Endodermal cell (in vitro differentiated cells): ENCODE measurements around the gene TMPRSS9. TPM values are rescaled to one million over a fixed set of nuclear protein-coding genes. Genes with fewer than 3 reads are reported as not detected.

Experiments used
- DNase-seq: peaks from one replicate; pipeline ENCODE4 v3.0.0-alpha.2; 2017
- H3K27ac ChIP-seq: 2 replicates; pipeline ENCODE4 v1.5.1; 2013; ENCODE audit warnings: mild to moderate bottlenecking, low read depth, low read length, moderate library complexity
- H3K27me3 ChIP-seq: 2 replicates; pipeline ENCODE4 v1.6.1; 2013; ENCODE audit warnings: mild to moderate bottlenecking, low read length, moderate library complexity; ENCODE audit not compliant: insufficient read depth, control insufficient read depth, poor library complexity, severe bottlenecking
- H3K36me3 ChIP-seq: 2 replicates; pipeline ENCODE4 v1.7.0; 2013; ENCODE audit warnings: mild to moderate bottlenecking, low read length, moderate library complexity; ENCODE audit not compliant: control insufficient read depth, insufficient read depth
- H3K4me1 ChIP-seq: one replicate; pipeline ENCODE4 v1.7.0; 2013; ENCODE audit warnings: low read length; ENCODE audit not compliant: control insufficient read depth, insufficient read depth
- H3K4me3 ChIP-seq: 2 replicates; pipeline ENCODE4 v1.5.1; 2013; ENCODE audit warnings: mild to moderate bottlenecking, low read length, moderate library complexity
- H3K9ac ChIP-seq: 2 replicates; pipeline ENCODE4 v1.6.1; 2013; ENCODE audit warnings: mild to moderate bottlenecking, low read length, moderate library complexity; ENCODE audit not compliant: poor library complexity, severe bottlenecking; ENCODE audit errors: extremely low read depth
- H3K9me3 ChIP-seq: 2 replicates; pipeline ENCODE4 v1.6.1; 2013; ENCODE audit warnings: mild to moderate bottlenecking, low read length, moderate library complexity; ENCODE audit not compliant: control insufficient read depth
- H3K27ac Mint-ChIP-seq: 2 replicates; pipeline ENCODE4 v1.8.0; 2020; ENCODE audit warnings: mixed read lengths
- H3K27me3 Mint-ChIP-seq: 2 replicates; pipeline ENCODE4 v1.8.0; 2021; ENCODE audit warnings: mild to moderate bottlenecking, mixed read lengths; ENCODE audit not compliant: insufficient read depth
- H3K36me3 Mint-ChIP-seq: 2 replicates; pipeline ENCODE4 v1.8.0; 2020; ENCODE audit warnings: low read depth, mixed read lengths
- H3K4me1 Mint-ChIP-seq: 2 replicates; pipeline ENCODE4 v1.8.0; 2020; ENCODE audit warnings: mixed read lengths
- H3K4me3 Mint-ChIP-seq: 2 replicates; pipeline ENCODE4 v1.8.0; 2020; ENCODE audit warnings: mild to moderate bottlenecking, moderate library complexity, mixed read lengths
- H3K9me3 Mint-ChIP-seq: 2 replicates; pipeline ENCODE4 v1.8.0; 2020; ENCODE audit warnings: mild to moderate bottlenecking, mixed read lengths
- WGBS, 2 experiments: methylation state at CpG; one replicate each; pipeline versions ENCODE4 v1.1.5 to v1.1.7; 2013; ENCODE audit warnings: missing lambda C conversion rate in 2 of 2, mixed read lengths in 1 of 2; ENCODE audit not compliant: insufficient coverage in 1 of 2, insufficient read length in 1 of 2; 5-methylcytosine and 5-hydroxymethylcytosine counted together
- total RNA-seq, 2 donors: library from RNA; stranded (reverse); fragmentation: NEBNext Ultra II Directional in 1 of 2; extraction: Animal tissue kit (Norgen Biotek cat#: 25700) in 1 of 2; gene quantifications; 2 replicates in 1 of 2; 3 replicates in 1 of 2; pipeline ENCODE4 v1.2.1, GENCODE V29; 2021
- TF ChIP-seq, protein P1 (sequence below): fragments of 200-600 bp; sonication (generic); conservative IDR thresholded peaks from 2 replicates; pipeline ENCODE4 v1.5.0; 2021; ENCODE audit warnings: antibody characterized with exemption, mild to moderate bottlenecking

TMPRSS9 gene
- total RNA-seq, 2 donors from 2014 or later: 0.73 to 1.2 TPM

- H3K4me3 Mint-ChIP-seq: no peak overlapping the region
- 91 to 94% methylated on average over 9 to 18 of the region's 18 CpGs for WGBS, 2 experiments
- no peak for DNase-seq
- peaks cover 12% of the 10 kb centered on the region for H3K36me3 Mint-ChIP-seq
- no peaks in the 10 kb centered on the region for H3K9me3 Mint-ChIP-seq
- H3K27me3 Mint-ChIP-seq: no peaks in the 10 kb centered on the region
- H3K4me1 Mint-ChIP-seq: peaks cover 8% of the 10 kb centered on the region
- H3K27me3 ChIP-seq: no peaks in the 10 kb centered on the region
- H3K4me1 ChIP-seq: no peaks in the 10 kb centered on the region
- H3K9me3 ChIP-seq: no peaks in the 10 kb centered on the region
- H3K4me3 ChIP-seq: no peak overlapping the region
- H3K27ac Mint-ChIP-seq: no peak overlapping the region
- peaks cover 22% of the 10 kb centered on the region for H3K36me3 ChIP-seq
- TF ChIP-seq, protein P1, sequence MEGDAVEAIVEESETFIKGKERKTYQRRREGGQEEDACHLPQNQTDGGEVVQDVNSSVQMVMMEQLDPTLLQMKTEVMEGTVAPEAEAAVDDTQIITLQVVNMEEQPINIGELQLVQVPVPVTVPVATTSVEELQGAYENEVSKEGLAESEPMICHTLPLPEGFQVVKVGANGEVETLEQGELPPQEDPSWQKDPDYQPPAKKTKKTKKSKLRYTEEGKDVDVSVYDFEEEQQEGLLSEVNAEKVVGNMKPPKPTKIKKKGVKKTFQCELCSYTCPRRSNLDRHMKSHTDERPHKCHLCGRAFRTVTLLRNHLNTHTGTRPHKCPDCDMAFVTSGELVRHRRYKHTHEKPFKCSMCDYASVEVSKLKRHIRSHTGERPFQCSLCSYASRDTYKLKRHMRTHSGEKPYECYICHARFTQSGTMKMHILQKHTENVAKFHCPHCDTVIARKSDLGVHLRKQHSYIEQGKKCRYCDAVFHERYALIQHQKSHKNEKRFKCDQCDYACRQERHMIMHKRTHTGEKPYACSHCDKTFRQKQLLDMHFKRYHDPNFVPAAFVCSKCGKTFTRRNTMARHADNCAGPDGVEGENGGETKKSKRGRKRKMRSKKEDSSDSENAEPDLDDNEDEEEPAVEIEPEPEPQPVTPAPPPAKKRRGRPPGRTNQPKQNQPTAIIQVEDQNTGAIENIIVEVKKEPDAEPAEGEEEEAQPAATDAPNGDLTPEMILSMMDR: no peak
- H3K9ac ChIP-seq: no peak overlapping the region
- no peak overlapping the region for H3K27ac ChIP-seq
Observed at GRCh38 chr19:2451741-2452140, 91.7 kb downstream of the TMPRSS9 start.

DNA sequence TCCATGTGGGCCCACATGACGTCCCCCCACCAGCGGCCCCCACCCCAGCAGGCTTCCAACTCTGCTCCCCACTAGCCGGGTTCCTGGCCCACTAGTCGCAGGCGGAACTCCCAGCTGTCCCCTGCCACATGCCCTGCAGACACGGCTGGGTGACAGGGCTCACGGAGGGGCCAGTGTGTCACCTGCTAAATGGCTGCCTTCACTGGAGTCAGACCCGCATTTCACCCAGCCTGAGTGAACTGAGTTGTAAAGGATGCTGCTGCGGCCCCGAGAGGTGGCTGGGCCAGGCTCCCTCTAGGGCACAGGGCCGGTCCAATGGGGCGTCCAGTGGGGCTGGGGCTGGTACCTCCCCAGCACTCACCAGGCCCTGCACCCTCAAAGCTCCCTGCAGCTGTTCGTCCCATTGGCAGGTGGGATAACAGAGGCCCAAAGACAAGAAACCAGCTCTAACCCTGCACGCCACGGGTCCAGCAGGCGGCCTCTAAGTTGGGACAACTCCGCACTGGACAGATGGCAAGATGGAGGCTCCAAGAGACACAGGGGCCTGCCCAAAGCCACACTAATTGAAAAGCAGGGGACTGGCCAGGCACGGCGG, 93.5 kb downstream of the TMPRSS9 start:
- Histone ChIP-seq H3K4me1 (no peaks in the 10 kb centered on the region), H3K27ac (no peak overlapping the region), H3K36me3 (peaks cover 22% of the 10 kb centered on the region), H3K4me3 (no peak overlapping the region), H3K9me3 (no peaks in the 10 kb centered on the region), H3K27me3 (no peaks in the 10 kb centered on the region), H3K9ac (no peak overlapping the region)
- Mint-ChIP-seq H3K9me3 (no peaks in the 10 kb centered on the region), H3K4me1 (peaks cover 10% of the 10 kb centered on the region), H3K27me3 (no peaks in the 10 kb centered on the region), H3K36me3 (peaks cover 12% of the 10 kb centered on the region), H3K27ac (no peak overlapping the region), H3K4me3 (peak overlapping the region; percentile 76)
- WGBS, 2 experiments: 93% methylated on average over 16 to 19 of the region's 19 CpGs
- TF ChIP-seq, protein P1: no peak
- DNase-seq: peak; percentile 42

- no peaks in the 10 kb centered on the region for H3K27me3 Mint-ChIP-seq
- no peak for DNase-seq
- peak overlapping the region; percentile 86 for H3K27ac Mint-ChIP-seq
- H3K27me3 ChIP-seq: no peaks in the 10 kb centered on the region
- H3K9me3 Mint-ChIP-seq: no peaks in the 10 kb centered on the region
- no peak overlapping the region for H3K9ac ChIP-seq
- H3K36me3 ChIP-seq: peaks cover 16% of the 10 kb centered on the region
- H3K4me3 ChIP-seq: peak overlapping the region; percentile 88
- peaks cover 10% of the 10 kb centered on the region for H3K4me1 Mint-ChIP-seq
- H3K36me3 Mint-ChIP-seq: peaks cover 7% of the 10 kb centered on the region
- no peaks in the 10 kb centered on the region for H3K4me1 ChIP-seq
- no peaks in the 10 kb centered on the region for H3K9me3 ChIP-seq
- WGBS, 2 experiments: 83 to 95% methylated on average over 6 to 19 of the region's 19 CpGs
- H3K27ac ChIP-seq: no peak overlapping the region
- TF ChIP-seq, protein P1: no peak
- H3K4me3 Mint-ChIP-seq: peak overlapping the region; percentile 76
Observed at GRCh38 chr19:2454199-2454961, 94.3 kb downstream of the TMPRSS9 start.
